Neural progenitor cell (in vitro differentiated cells): Measurements from ENCODE around the gene PRSS57. TPM values are rescaled to one million over a fixed set of nuclear protein-coding genes. Genes with fewer than 3 reads are reported as not detected.

Experiments
- DNase-seq: peaks from one replicate; pipeline ENCODE4 v3.0.0-alpha.2; 2016; ENCODE audit warnings: low spot score
- H2AFZ ChIP-seq: fragments of 200-600 bp; sonication (generic); replicated peaks from 2 replicates; pipeline ENCODE4 v1.6.1; 2016; ENCODE audit warnings: antibody characterized with exemption
- H3F3A ChIP-seq: fragments of 200-600 bp; sonication (generic); 2 replicates; pipeline ENCODE4 v1.6.1; 2016; ENCODE audit warnings: antibody characterized with exemption, low read depth
- H3K27ac ChIP-seq: fragments of 200-600 bp; sonication (generic); 2 replicates; pipeline ENCODE4 v1.5.1; 2016; ENCODE audit warnings: mild to moderate bottlenecking
- H3K27me3 ChIP-seq: fragments of 200-600 bp; sonication (generic); 2 replicates; pipeline ENCODE4 v1.6.1; 2016; ENCODE audit warnings: mild to moderate bottlenecking, moderate library complexity
- H3K36me3 ChIP-seq: fragments of 200-600 bp; sonication (generic); 2 replicates; pipeline ENCODE4 v1.5.1; 2016
- H3K4me1 ChIP-seq: fragments of 200-600 bp; sonication (generic); 2 replicates; pipeline ENCODE4 v1.6.1; 2016; ENCODE audit warnings: mixed run types
- H3K4me2 ChIP-seq: fragments of 200-600 bp; sonication (generic); 2 replicates; pipeline ENCODE4 v1.6.1; 2016
- H3K4me3 ChIP-seq: fragments of 200-600 bp; sonication (generic); 2 replicates; pipeline ENCODE4 v1.5.1; 2016
- H3K79me2 ChIP-seq: fragments of 200-600 bp; sonication (generic); 2 replicates; pipeline ENCODE4 v1.6.1; 2016; ENCODE audit warnings: low read depth
- H3K9ac ChIP-seq: fragments of 200-600 bp; sonication (generic); 2 replicates; pipeline ENCODE4 v1.6.1; 2016
- H3K9me3 ChIP-seq: fragments of 200-600 bp; sonication (generic); 2 replicates; pipeline ENCODE4 v1.5.1; 2016; ENCODE audit warnings: low read depth
- H4K20me1 ChIP-seq: fragments of 200-600 bp; sonication (generic); 2 replicates; pipeline ENCODE4 v1.6.1; 2016; ENCODE audit warnings: low read depth
- H3K27ac Mint-ChIP-seq: 3 replicates; pipeline ENCODE4 v1.8.0; 2021; ENCODE audit warnings: mixed read lengths
- H3K27me3 Mint-ChIP-seq: 2 replicates; pipeline ENCODE4 v1.8.0; 2022; ENCODE audit warnings: low read depth, mild to moderate bottlenecking, inconsistent platforms, moderate library complexity, mixed read lengths; ENCODE audit not compliant: insufficient read depth
- H3K36me3 Mint-ChIP-seq: 3 replicates; pipeline ENCODE4 v1.8.0; 2021; ENCODE audit warnings: mixed read lengths
- H3K4me1 Mint-ChIP-seq: 3 replicates; pipeline ENCODE4 v1.8.0; 2021; ENCODE audit warnings: mixed read lengths
- H3K4me3 Mint-ChIP-seq: 3 replicates; pipeline ENCODE4 v1.8.0; 2021; ENCODE audit warnings: mild to moderate bottlenecking, moderate library complexity, mixed read lengths
- H3K9me3 Mint-ChIP-seq: 3 replicates; pipeline ENCODE4 v1.8.0; 2020; ENCODE audit warnings: mixed read lengths
- EZH2 ChIP-seq: fragments of 200-600 bp; sonication (generic); IDR thresholded peaks from 2 replicates; pipeline ENCODE4 v1.6.1; 2017; ENCODE audit warnings: antibody characterized with exemption, mild to moderate bottlenecking, moderate library complexity
- EZH2phosphoT487 ChIP-seq: fragments of 200-600 bp; sonication (generic); IDR thresholded peaks from 2 replicates; pipeline ENCODE4 v1.6.1; 2017; ENCODE audit warnings: antibody characterized with exemption
- total RNA-seq: library from RNA; depleted of rRNA; stranded (reverse); fragments of >200 nt; gene quantifications from 2 replicates; pipeline ENCODE4 v1.2.3, GENCODE V29; 2015; ENCODE audit warnings: low replicate concordance
- TF ChIP-seq, protein P1 (sequence below): fragments of 200-600 bp; sonication (generic); IDR thresholded peaks from 2 replicates; pipeline ENCODE4 v1.5.1; 2017; ENCODE audit warnings: antibody characterized with exemption, mild to moderate bottlenecking

The PRSS57 gene
- total RNA-seq, 1 donor from 2014 or later: not detected

GRCh38 chr19:710767-711166, 15.5 kb upstream of the PRSS57 start:
- Histone ChIP-seq H3K79me2 (peaks cover 23% of the 10 kb centered on the region), H3K36me3 (no peaks in the 10 kb centered on the region), H3K4me1 (peaks cover 17% of the 10 kb centered on the region), H3K4me2 (peak overlapping the region; percentile 94), H4K20me1 (peaks cover 26% of the 10 kb centered on the region), H3K9ac (no peak overlapping the region), H3K27me3 (no peaks in the 10 kb centered on the region), H2AFZ (no peak overlapping the region), H3K4me3 (no peak overlapping the region), H3F3A (peaks cover 32% of the 10 kb centered on the region), H3K9me3 (no peaks in the 10 kb centered on the region), H3K27ac (no peak overlapping the region)
- no peak for DNase-seq
- TF ChIP-seq EZH2phosphoT487: no peak
- no peak for TF ChIP-seq EZH2
- TF ChIP-seq, protein P1, sequence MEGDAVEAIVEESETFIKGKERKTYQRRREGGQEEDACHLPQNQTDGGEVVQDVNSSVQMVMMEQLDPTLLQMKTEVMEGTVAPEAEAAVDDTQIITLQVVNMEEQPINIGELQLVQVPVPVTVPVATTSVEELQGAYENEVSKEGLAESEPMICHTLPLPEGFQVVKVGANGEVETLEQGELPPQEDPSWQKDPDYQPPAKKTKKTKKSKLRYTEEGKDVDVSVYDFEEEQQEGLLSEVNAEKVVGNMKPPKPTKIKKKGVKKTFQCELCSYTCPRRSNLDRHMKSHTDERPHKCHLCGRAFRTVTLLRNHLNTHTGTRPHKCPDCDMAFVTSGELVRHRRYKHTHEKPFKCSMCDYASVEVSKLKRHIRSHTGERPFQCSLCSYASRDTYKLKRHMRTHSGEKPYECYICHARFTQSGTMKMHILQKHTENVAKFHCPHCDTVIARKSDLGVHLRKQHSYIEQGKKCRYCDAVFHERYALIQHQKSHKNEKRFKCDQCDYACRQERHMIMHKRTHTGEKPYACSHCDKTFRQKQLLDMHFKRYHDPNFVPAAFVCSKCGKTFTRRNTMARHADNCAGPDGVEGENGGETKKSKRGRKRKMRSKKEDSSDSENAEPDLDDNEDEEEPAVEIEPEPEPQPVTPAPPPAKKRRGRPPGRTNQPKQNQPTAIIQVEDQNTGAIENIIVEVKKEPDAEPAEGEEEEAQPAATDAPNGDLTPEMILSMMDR: no peak
- Mint-ChIP-seq H3K27ac (peak overlapping the region; percentile 60), H3K4me3 (peak overlapping the region; percentile 82), H3K9me3 (peaks cover 10% of the 10 kb centered on the region), H3K36me3 (peaks cover 7% of the 10 kb centered on the region), H3K27me3 (peaks cover 12% of the 10 kb centered on the region), H3K4me1 (peaks cover 27% of the 10 kb centered on the region)

- Histone ChIP-seq H3K27me3 (peaks cover 6% of the 10 kb centered on the region), H3K4me2 (peak overlapping the region; percentile 94), H3K27ac (no peak overlapping the region), H3K4me3 (peak overlapping the region; percentile 92), H2AFZ (no peak overlapping the region), H3F3A (peaks cover 33% of the 10 kb centered on the region), H3K4me1 (peaks cover 17% of the 10 kb centered on the region), H3K79me2 (peaks cover 23% of the 10 kb centered on the region), H4K20me1 (peaks cover 26% of the 10 kb centered on the region), H3K9ac (peak overlapping the region; percentile 30), H3K36me3 (no peaks in the 10 kb centered on the region), H3K9me3 (no peaks in the 10 kb centered on the region)
- H3K9me3 Mint-ChIP-seq: peaks cover 3% of the 10 kb centered on the region
- no peak overlapping the region for H3K27ac Mint-ChIP-seq
- DNase-seq: peak; percentile 22
- TF ChIP-seq, protein P1: no peak
- no peak for TF ChIP-seq EZH2
- no peak for TF ChIP-seq EZH2phosphoT487
- H3K4me1 Mint-ChIP-seq: peaks cover 22% of the 10 kb centered on the region
- H3K36me3 Mint-ChIP-seq: peaks cover 2% of the 10 kb centered on the region
- peaks cover 8% of the 10 kb centered on the region for H3K27me3 Mint-ChIP-seq
- peak overlapping the region; percentile 82 for H3K4me3 Mint-ChIP-seq
Measured at GRCh38 chr19:709965-710571, 14.8 kb upstream of the PRSS57 start.

- H2AFZ ChIP-seq: no peak overlapping the region
- H4K20me1 ChIP-seq: peaks cover 26% of the 10 kb centered on the region
- no peaks in the 10 kb centered on the region for H3K36me3 ChIP-seq
- peaks cover 17% of the 10 kb centered on the region for H3K4me1 ChIP-seq
- H3K9ac ChIP-seq: peak overlapping the region; percentile 30
- peak; percentile 55 for DNase-seq
- Mint-ChIP-seq H3K27me3 (peaks cover 8% of the 10 kb centered on the region), H3K4me3 (peak overlapping the region; percentile 83), H3K4me1 (peaks cover 22% of the 10 kb centered on the region), H3K27ac (no peak overlapping the region), H3K9me3 (peaks cover 3% of the 10 kb centered on the region), H3K36me3 (peaks cover 2% of the 10 kb centered on the region)
- H3K27me3 ChIP-seq: peaks cover 13% of the 10 kb centered on the region
- no peak for TF ChIP-seq EZH2
- TF ChIP-seq, protein P1: peak; percentile 3
- H3K27ac ChIP-seq: no peak overlapping the region
- H3K4me2 ChIP-seq: peak overlapping the region; percentile 94
- H3K9me3 ChIP-seq: no peaks in the 10 kb centered on the region
- peaks cover 40% of the 10 kb centered on the region for H3F3A ChIP-seq
- H3K4me3 ChIP-seq: peak overlapping the region; percentile 92
- H3K79me2 ChIP-seq: peaks cover 17% of the 10 kb centered on the region
Measured at GRCh38 chr19:709196-709964, 14.1 kb upstream of the PRSS57 start.
